Effector memory CD8-positive, alpha-beta T cell (primary cell): ENCODE data around the gene GRM5.
"Not testable (repeated sequence)": the region's sequence is repeated elsewhere in the genome, so short reads cannot be mapped to it uniquely, and the experiment has no call there.

Experiments used
- ATAC-seq: fragments of 150-1000 bp; cut with Tn5 transposase; replicated peaks from 2 replicates; pipeline ENCODE4 v1.10.0; 2021; ENCODE audit warnings: mild to moderate bottlenecking, moderate library complexity
- DNase-seq, 3 experiments: peaks; one replicate each; pipeline ENCODE4 v3.0.0; 2021
- H3K27ac Mint-ChIP-seq, 2 donors: one replicate each; pipeline ENCODE4 v1.8.0; 2022; ENCODE audit warnings: mild to moderate bottlenecking in 2 of 2, mixed read lengths in 2 of 2, moderate library complexity in 2 of 2
- H3K27me3 Mint-ChIP-seq, 2 donors: one replicate each; pipeline ENCODE4 v1.8.0; 2022; ENCODE audit warnings: mixed read lengths in 2 of 2
- H3K36me3 Mint-ChIP-seq: one replicate; pipeline ENCODE4 v1.8.0; 2022; ENCODE audit warnings: mild to moderate bottlenecking, moderate library complexity, mixed read lengths; ENCODE audit not compliant: insufficient read depth
- H3K4me1 Mint-ChIP-seq, 2 donors: one replicate each; pipeline ENCODE4 v1.8.0; 2022; ENCODE audit warnings: low read depth in 2 of 2, mixed read lengths in 2 of 2
- H3K4me3 Mint-ChIP-seq, 2 donors: one replicate each; pipeline ENCODE4 v1.8.0; 2022; ENCODE audit warnings: mild to moderate bottlenecking in 2 of 2, mixed read lengths in 2 of 2, moderate library complexity in 2 of 2
- H3K9me3 Mint-ChIP-seq, 2 donors: one replicate each; pipeline ENCODE4 v1.8.0; 2022; ENCODE audit warnings: mixed read lengths in 2 of 2

GRM5 gene

GRCh38 chr11:89029671-89030070 is 36.1 kb downstream of the GRM5 start:
- H3K27me3 Mint-ChIP-seq, H3K36me3 Mint-ChIP-seq, H3K4me3 Mint-ChIP-seq, DNase-seq, ATAC-seq, H3K9me3 Mint-ChIP-seq, H3K4me1 Mint-ChIP-seq, H3K27ac Mint-ChIP-seq: not testable (repeated sequence)

GRCh38 chr11:89021339-89021738 is 44.4 kb downstream of the GRM5 start:
- Mint-ChIP-seq H3K36me3 (no peaks in the 10 kb centered on the region), H3K27ac (no peak overlapping the region), H3K4me1 (no peaks in the 10 kb centered on the region), H3K4me3 (no peak overlapping the region), H3K9me3 (peaks cover 1 to 8% of the 10 kb centered on the region in 2 donors), H3K27me3 (no peaks in the 10 kb centered on the region)
- ATAC-seq (no peak), DNase-seq (no peak)

- not testable (repeated sequence) for H3K4me3 Mint-ChIP-seq, H3K27ac Mint-ChIP-seq, H3K9me3 Mint-ChIP-seq, H3K27me3 Mint-ChIP-seq, H3K36me3 Mint-ChIP-seq, ATAC-seq, H3K4me1 Mint-ChIP-seq, DNase-seq
Observed at GRCh38 chr11:89019827-89020547, 45.8 kb downstream of the GRM5 start.

GRCh38 chr11:89016214-89016613 is 49.6 kb downstream of the GRM5 start:
- no peak overlapping the region for H3K4me3 Mint-ChIP-seq
- DNase-seq: no peak
- no peaks in the 10 kb centered on the region for H3K4me1 Mint-ChIP-seq
- peaks cover 0 to 3% of the 10 kb centered on the region in 2 donors for H3K9me3 Mint-ChIP-seq
- ATAC-seq: no peak
- no peak overlapping the region for H3K27ac Mint-ChIP-seq
- no peaks in the 10 kb centered on the region for H3K27me3 Mint-ChIP-seq
- H3K36me3 Mint-ChIP-seq: no peaks in the 10 kb centered on the region

DNA sequence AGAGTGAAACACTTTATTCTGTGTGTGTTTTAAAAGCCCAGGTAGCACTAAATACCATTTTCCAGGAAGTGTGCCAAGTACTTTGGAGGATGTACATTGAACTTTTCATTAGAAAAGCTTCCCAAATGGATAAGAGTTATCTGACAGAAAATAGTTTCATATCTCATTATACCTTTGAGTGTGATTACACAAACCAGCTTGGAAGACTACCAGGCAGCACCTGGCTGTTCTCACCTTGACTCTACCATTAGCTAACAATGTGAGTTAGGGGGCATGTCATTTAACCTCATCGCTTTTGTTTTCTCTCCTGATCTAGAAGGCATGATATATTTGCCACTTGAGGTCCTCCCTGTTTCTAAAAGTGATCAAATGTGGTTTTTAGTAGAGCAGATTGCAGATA is 50.2 kb downstream of the GRM5 start:
- no peak for DNase-seq
- H3K36me3 Mint-ChIP-seq: no peaks in the 10 kb centered on the region
- H3K27ac Mint-ChIP-seq: no peak overlapping the region
- ATAC-seq: no peak
- peaks cover 0 to 3% of the 10 kb centered on the region in 2 donors for H3K9me3 Mint-ChIP-seq
- H3K4me1 Mint-ChIP-seq: no peaks in the 10 kb centered on the region
- H3K27me3 Mint-ChIP-seq: no peaks in the 10 kb centered on the region
- H3K4me3 Mint-ChIP-seq: no peak overlapping the region

GRCh38 chr11:89000852-89001251 is 64.9 kb downstream of the GRM5 start:
- not testable (repeated sequence) for H3K4me3 Mint-ChIP-seq, H3K4me1 Mint-ChIP-seq, H3K27ac Mint-ChIP-seq, H3K36me3 Mint-ChIP-seq, ATAC-seq, H3K9me3 Mint-ChIP-seq, H3K27me3 Mint-ChIP-seq, DNase-seq

DNA sequence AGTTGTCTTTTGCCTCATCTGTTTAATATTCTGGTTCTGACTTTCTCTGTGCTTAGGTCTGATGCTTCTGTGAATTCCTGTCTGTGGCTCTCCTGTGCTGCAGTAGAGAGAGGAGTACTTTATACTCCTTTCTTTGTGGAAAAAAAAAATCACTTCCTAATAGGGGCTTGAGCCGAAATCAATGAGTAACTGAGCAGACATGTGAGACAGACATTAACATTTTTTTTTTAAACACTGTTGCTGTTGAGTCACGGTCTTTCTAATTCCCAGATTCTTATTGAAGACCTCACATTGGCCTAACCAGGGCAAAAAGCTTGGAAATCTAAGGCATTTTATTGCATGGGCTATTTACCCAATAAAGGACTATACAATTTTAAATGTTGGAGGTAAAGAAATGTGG is 86.1 kb downstream of the GRM5 start:
- Mint-ChIP-seq H3K27me3 (no peaks in the 10 kb centered on the region), H3K4me3 (no peak overlapping the region), H3K36me3 (no peaks in the 10 kb centered on the region), H3K4me1 (no peaks in the 10 kb centered on the region), H3K9me3 (no peaks in the 10 kb centered on the region), H3K27ac (no peak overlapping the region)
- ATAC-seq: no peak
- DNase-seq: no peak

DNA sequence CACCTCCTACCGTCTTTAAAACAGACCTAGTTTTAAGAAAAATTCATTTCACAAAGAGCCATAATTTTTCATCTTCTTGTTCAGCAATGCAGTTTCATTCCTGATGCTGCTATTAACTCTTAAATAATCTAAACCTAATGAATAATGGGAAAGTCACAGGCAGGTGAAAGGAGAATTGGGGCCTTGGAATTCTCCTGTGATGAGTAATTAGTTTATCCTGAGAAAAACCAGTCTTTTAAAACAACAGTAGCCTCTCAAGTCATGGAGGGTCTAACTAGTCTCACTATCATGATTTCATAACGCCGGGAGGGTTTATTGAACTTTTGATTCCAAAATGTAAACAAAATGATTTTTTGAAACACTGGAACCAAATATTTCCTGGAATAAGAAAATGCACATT is 86.8 kb downstream of the GRM5 start:
- not testable (repeated sequence) for H3K27ac Mint-ChIP-seq, ATAC-seq, H3K4me1 Mint-ChIP-seq, DNase-seq, H3K36me3 Mint-ChIP-seq, H3K9me3 Mint-ChIP-seq, H3K27me3 Mint-ChIP-seq, H3K4me3 Mint-ChIP-seq

GRCh38 chr11:88975441-88975840 is 90.3 kb downstream of the GRM5 start:
- not testable (repeated sequence) for DNase-seq, H3K4me1 Mint-ChIP-seq, ATAC-seq, H3K9me3 Mint-ChIP-seq, H3K27ac Mint-ChIP-seq, H3K36me3 Mint-ChIP-seq, H3K4me3 Mint-ChIP-seq, H3K27me3 Mint-ChIP-seq

DNA sequence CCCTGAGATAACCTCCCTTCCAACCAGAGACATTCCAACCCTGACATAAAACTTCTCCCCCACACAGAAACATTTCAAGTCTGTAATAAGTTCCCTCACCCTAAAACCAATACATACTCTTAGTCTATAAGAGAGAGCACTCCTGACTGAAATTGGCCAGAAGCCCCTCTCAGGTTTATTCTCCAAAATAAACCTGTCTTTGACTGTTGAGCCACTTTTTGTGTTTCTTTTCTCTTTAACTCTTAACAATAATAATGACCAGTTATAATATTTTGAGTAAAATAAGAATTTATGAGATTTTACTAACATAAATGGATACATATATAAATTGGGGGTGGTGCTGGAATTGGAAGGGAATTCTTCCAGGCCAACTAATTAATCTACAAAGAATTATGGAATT is 93.6 kb downstream of the GRM5 start:
- Mint-ChIP-seq H3K27me3 (no peaks in the 10 kb centered on the region), H3K36me3 (no peaks in the 10 kb centered on the region), H3K9me3 (peaks cover 0 to 7% of the 10 kb centered on the region in 2 donors), H3K4me1 (no peaks in the 10 kb centered on the region), H3K4me3 (no peak overlapping the region), H3K27ac (no peak overlapping the region)
- DNase-seq (no peak), ATAC-seq (no peak)

DNA sequence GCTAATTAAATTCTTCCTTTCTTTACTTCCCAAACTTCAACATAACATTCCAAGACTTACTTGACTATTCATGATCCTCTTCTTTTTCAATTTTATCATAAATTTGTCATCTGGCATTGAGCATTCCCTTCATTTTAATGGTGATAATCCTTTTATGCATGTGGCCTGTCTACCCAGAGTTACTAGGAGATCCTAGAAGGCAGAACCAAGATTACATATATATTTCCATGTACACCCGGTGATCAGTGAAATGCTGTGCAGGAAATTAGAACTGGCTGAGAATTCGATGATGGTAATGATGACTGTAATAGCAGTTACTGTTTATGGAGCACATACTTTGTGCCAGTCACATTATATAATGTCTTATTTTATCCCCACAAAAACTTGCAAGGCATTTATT is 104.2 kb downstream of the GRM5 start:
- not testable (repeated sequence) for H3K36me3 Mint-ChIP-seq, H3K4me3 Mint-ChIP-seq, H3K27me3 Mint-ChIP-seq, ATAC-seq, H3K4me1 Mint-ChIP-seq, H3K27ac Mint-ChIP-seq, DNase-seq, H3K9me3 Mint-ChIP-seq

- H3K4me3 Mint-ChIP-seq, H3K27ac Mint-ChIP-seq: not testable (repeated sequence)
Observed at GRCh38 chr11:88959857-88960256, 105.9 kb downstream of the GRM5 start.

DNA sequence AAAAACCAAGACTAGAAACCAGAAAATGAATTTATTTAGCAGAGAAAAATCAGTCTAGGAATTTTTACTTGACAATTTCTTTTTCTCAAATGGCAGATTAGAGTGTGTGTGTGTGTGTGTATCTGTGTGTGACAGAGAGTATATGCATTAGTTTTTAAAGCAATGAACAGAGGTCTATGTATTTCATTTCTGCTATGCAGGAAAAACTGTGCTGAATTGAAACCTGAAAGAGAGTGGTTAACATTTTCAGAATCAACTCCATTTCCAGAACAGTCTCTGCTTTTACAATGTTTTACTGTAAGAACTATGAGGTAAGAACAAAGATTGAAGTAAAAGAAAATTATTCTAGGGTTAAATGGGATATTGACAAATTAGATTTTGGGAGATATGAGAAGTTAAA is 114.8 kb downstream of the GRM5 start:
- no peak overlapping the region for H3K4me3 Mint-ChIP-seq
- no peaks in the 10 kb centered on the region for H3K9me3 Mint-ChIP-seq
- no peak overlapping the region for H3K27ac Mint-ChIP-seq
- H3K36me3 Mint-ChIP-seq: no peaks in the 10 kb centered on the region
- DNase-seq (no peak), ATAC-seq (no peak)
- H3K4me1 Mint-ChIP-seq: no peaks in the 10 kb centered on the region
- H3K27me3 Mint-ChIP-seq: no peaks in the 10 kb centered on the region

More at GRCh38 chr11:88959857-88960256, 105.9 kb downstream of the GRM5 start:
- not testable (repeated sequence) for H3K4me1 Mint-ChIP-seq, DNase-seq, H3K27me3 Mint-ChIP-seq, ATAC-seq, H3K36me3 Mint-ChIP-seq, H3K9me3 Mint-ChIP-seq

DNA sequence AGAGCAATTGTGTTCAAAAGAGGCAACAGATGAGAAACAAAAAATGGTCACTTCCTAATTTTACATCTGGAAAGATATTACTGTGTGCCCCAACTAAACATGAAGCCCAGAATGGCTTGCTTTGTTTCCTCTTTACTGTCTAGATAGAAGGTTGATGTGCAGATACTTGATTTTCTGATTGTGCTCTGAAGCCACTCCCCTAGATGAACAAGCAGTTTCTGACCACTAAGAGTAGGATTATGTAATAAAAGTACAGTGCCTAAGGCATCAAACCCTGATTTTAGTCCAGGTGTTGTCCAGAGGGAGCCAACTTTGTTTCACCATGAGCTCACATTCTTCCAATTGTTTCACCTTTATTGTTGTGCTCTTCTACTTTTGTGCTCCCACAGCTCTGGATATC is 116.9 kb downstream of the GRM5 start:
- ATAC-seq, H3K4me3 Mint-ChIP-seq, H3K27ac Mint-ChIP-seq, DNase-seq, H3K36me3 Mint-ChIP-seq, H3K4me1 Mint-ChIP-seq, H3K27me3 Mint-ChIP-seq, H3K9me3 Mint-ChIP-seq: not testable (repeated sequence)
